T-helper 1 cell treated with Interleukin-12 subunit alpha and Interleukin-12 subunit beta and Interleukin-4 antibody, amounts not matched to agents 30 μg/mL and 1 μg/mL, for 36 hours (primary cell): ENCODE measurements around the gene TACSTD2.

Experiments
- H3K27ac Mint-ChIP-seq: one replicate; pipeline ENCODE4 v1.8.0; 2021; ENCODE audit warnings: mild to moderate bottlenecking, mixed read lengths
- H3K27me3 Mint-ChIP-seq: one replicate; pipeline ENCODE4 v1.8.0; 2021; ENCODE audit warnings: low read depth, mixed read lengths
- H3K36me3 Mint-ChIP-seq: one replicate; pipeline ENCODE4 v1.8.0; 2021; ENCODE audit warnings: low read depth, mixed read lengths
- H3K4me1 Mint-ChIP-seq: one replicate; pipeline ENCODE4 v1.8.0; 2021; ENCODE audit warnings: low read depth, mixed read lengths
- H3K4me3 Mint-ChIP-seq: one replicate; pipeline ENCODE4 v1.8.0; 2021; ENCODE audit warnings: mild to moderate bottlenecking, moderate library complexity, mixed read lengths
- H3K9me3 Mint-ChIP-seq: one replicate; pipeline ENCODE4 v1.8.0; 2021; ENCODE audit warnings: mixed read lengths

TACSTD2 gene

DNA sequence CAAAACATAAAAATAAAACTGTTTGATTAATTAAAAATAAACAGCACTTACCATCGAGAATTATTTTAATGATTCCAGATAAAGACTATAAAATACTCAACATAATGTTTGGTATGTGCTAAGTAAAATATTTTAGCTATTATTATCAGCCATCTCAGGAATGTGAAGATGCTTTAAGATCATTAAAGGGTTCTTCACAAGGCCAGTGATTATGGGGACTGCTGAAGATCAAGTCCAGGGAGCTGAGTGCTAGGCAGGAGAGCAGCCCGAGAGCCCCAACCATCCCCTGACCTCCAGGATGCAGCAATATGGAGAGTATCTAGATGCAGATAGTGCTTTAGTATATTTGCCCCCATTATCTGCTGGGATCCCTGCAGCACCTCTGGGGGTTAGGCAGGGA lies 4.6 kb upstream of the TACSTD2 start:
- H3K4me1 Mint-ChIP-seq: peaks cover 19% of the 10 kb centered on the region
- peaks cover 3% of the 10 kb centered on the region for H3K36me3 Mint-ChIP-seq
- no peak overlapping the region for H3K27ac Mint-ChIP-seq
- no peak overlapping the region for H3K4me3 Mint-ChIP-seq
- peaks cover 63% of the 10 kb centered on the region for H3K27me3 Mint-ChIP-seq
- no peaks in the 10 kb centered on the region for H3K9me3 Mint-ChIP-seq

- Mint-ChIP-seq H3K4me3 (no peak overlapping the region), H3K27ac (no peak overlapping the region), H3K27me3 (peaks cover 63% of the 10 kb centered on the region), H3K9me3 (no peaks in the 10 kb centered on the region), H3K36me3 (peaks cover 10% of the 10 kb centered on the region), H3K4me1 (peaks cover 27% of the 10 kb centered on the region)
Observed at GRCh38 chr1:58580186-58580585, 3.1 kb upstream of the TACSTD2 start.

DNA sequence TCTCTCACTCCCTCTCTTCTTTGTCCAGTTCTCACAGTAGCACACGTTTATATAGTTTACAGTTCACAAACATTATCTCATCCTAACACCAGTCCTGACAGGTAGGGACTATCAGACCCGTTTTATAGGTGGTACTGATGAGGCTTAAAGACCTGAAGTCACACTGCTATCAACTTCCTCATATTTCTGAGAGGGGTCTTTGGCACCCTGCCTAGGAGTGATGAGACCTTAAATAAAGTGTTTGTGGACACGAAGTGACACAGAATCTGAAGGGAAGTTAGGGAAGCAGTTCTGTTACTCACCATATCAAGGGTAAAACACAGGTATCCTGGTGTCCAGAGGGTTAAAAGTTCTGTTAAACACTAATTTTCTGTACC lies 590 bp upstream of the TACSTD2 start:
- Mint-ChIP-seq H3K27me3 (peaks cover 74% of the 10 kb centered on the region), H3K9me3 (no peaks in the 10 kb centered on the region), H3K4me1 (peaks cover 34% of the 10 kb centered on the region), H3K36me3 (peaks cover 10% of the 10 kb centered on the region), H3K4me3 (peak overlapping the region; percentile 55), H3K27ac (peak overlapping the region; percentile 22)

- Mint-ChIP-seq H3K4me3 (peak overlapping the region; percentile 72), H3K9me3 (no peaks in the 10 kb centered on the region), H3K27ac (no peak overlapping the region), H3K27me3 (peaks cover 87% of the 10 kb centered on the region), H3K36me3 (peaks cover 10% of the 10 kb centered on the region), H3K4me1 (peaks cover 36% of the 10 kb centered on the region)
Observed at GRCh38 chr1:58576325-58576726, 726 bp downstream of the TACSTD2 start.

GRCh38 chr1:58575551-58576324 lies 1.3 kb downstream of the TACSTD2 start:
- Mint-ChIP-seq H3K9me3 (no peaks in the 10 kb centered on the region), H3K4me3 (peak overlapping the region; percentile 72), H3K27me3 (peaks cover 89% of the 10 kb centered on the region), H3K27ac (no peak overlapping the region), H3K4me1 (peaks cover 36% of the 10 kb centered on the region), H3K36me3 (peaks cover 10% of the 10 kb centered on the region)

GRCh38 chr1:58574816-58575215 lies 2.2 kb downstream of the TACSTD2 start:
- Mint-ChIP-seq H3K4me1 (peaks cover 36% of the 10 kb centered on the region), H3K27me3 (peaks cover 92% of the 10 kb centered on the region), H3K27ac (no peak overlapping the region), H3K36me3 (peaks cover 10% of the 10 kb centered on the region), H3K9me3 (no peaks in the 10 kb centered on the region), H3K4me3 (no peak overlapping the region)

DNA sequence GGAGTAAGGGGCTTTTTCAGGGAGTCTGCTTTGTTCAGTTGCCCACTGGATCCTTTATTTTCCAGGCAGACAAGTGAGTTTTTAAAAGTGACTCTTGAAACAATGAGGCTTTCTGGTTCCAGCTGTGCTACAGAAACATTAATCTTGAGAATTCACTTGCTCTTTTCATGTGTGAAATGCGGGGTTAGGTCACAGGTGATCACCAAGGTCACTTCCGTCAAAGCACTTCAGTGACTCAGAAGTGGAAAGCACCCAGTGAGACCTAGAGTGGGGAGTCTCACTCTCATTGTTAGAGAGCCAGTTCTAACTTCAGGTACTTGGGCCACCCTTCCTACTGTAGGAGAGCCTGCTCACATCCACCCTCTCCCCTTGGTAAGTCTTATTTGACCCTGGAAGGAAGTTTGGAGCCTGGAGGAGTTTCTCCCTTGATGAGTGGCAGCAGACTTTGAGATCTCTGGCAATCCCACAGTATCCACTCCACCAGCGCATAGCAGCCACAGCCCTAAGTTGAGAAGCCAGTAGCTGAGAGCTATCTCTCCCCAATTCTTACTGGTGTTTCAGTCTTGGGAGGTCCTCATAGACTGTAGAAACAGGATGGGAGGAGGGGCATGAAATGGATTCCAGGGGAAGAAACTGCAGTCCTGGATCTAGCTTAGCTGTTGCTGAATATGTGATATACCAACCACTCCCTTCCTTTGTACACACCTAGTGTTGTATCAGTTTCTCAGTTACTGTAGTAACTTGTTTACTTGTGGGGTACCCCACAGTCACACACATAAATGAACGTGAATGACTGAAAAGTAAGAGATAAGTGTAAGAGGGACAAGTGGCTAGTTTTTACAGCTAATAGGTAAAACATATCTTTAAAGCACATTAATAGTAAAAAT lies 3.1 kb downstream of the TACSTD2 start:
- no peaks in the 10 kb centered on the region for H3K9me3 Mint-ChIP-seq
- H3K27ac Mint-ChIP-seq: peak overlapping the region; percentile 76
- peaks cover 36% of the 10 kb centered on the region for H3K4me1 Mint-ChIP-seq
- peaks cover 10% of the 10 kb centered on the region for H3K36me3 Mint-ChIP-seq
- peak overlapping the region; percentile 38 for H3K4me3 Mint-ChIP-seq
- H3K27me3 Mint-ChIP-seq: peaks cover 92% of the 10 kb centered on the region

- H3K36me3 Mint-ChIP-seq: peaks cover 10% of the 10 kb centered on the region
- peak overlapping the region; percentile 76 for H3K27ac Mint-ChIP-seq
- H3K27me3 Mint-ChIP-seq: peaks cover 92% of the 10 kb centered on the region
- peaks cover 36% of the 10 kb centered on the region for H3K4me1 Mint-ChIP-seq
- no peaks in the 10 kb centered on the region for H3K9me3 Mint-ChIP-seq
- H3K4me3 Mint-ChIP-seq: no peak overlapping the region
Observed at GRCh38 chr1:58573138-58573537, 3.9 kb downstream of the TACSTD2 start.

GRCh38 chr1:58572690-58573089 lies 4.4 kb downstream of the TACSTD2 start:
- Mint-ChIP-seq H3K27ac (no peak overlapping the region), H3K36me3 (peaks cover 10% of the 10 kb centered on the region), H3K9me3 (no peaks in the 10 kb centered on the region), H3K4me3 (no peak overlapping the region), H3K4me1 (peaks cover 32% of the 10 kb centered on the region), H3K27me3 (peaks cover 91% of the 10 kb centered on the region)

DNA sequence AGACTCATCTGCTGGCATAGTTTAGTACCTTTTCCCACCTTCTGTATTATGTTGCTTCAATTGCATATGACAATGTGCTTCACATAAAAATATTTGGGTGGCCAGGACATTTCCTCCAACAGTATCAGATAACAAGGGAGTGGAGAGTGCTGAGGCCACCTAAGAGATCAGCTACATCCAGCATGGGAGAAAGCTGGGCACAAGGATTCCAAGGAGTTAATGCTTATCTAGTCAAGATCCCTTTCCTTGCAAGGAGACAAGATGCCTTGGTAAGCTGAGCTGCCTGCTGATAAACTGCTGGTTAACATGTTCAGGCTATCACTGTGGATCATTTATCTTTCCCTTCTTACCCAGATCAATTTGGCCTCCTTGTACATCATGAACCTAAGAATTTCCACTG lies 5.4 kb downstream of the TACSTD2 start:
- Mint-ChIP-seq H3K4me3 (no peak overlapping the region), H3K4me1 (peaks cover 28% of the 10 kb centered on the region), H3K27me3 (peaks cover 94% of the 10 kb centered on the region), H3K9me3 (no peaks in the 10 kb centered on the region), H3K27ac (no peak overlapping the region), H3K36me3 (peaks cover 7% of the 10 kb centered on the region)

GRCh38 chr1:58570817-58571216 lies 6.2 kb downstream of the TACSTD2 start:
- Mint-ChIP-seq H3K9me3 (no peaks in the 10 kb centered on the region), H3K27me3 (peaks cover 94% of the 10 kb centered on the region), H3K4me3 (no peak overlapping the region), H3K27ac (no peak overlapping the region), H3K4me1 (peaks cover 23% of the 10 kb centered on the region), H3K36me3 (peaks cover 3% of the 10 kb centered on the region)

DNA sequence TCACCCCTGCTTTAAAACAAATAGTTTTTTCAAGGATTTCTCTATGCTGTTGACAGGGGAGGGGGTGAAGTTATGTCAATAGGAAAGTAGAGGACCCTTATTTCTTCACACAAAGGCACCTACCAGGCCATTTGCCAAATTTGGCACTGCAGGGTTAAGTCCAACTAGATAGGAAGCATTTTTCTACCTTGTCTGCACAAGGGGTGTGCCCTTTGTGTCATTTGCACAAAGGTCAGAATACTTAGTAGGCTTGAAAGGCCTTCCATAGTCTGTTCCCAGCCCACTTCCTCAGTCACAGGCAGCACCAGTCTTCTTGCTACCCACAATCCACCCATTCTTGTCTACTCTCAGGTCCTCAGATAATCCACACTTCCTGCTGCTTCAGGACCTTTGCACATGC lies 7.0 kb downstream of the TACSTD2 start:
- no peak overlapping the region for H3K4me3 Mint-ChIP-seq
- no peaks in the 10 kb centered on the region for H3K36me3 Mint-ChIP-seq

GRCh38 chr1:58568911-58569310 lies 8.1 kb downstream of the TACSTD2 start:
- Mint-ChIP-seq H3K9me3 (no peaks in the 10 kb centered on the region), H3K27ac (no peak overlapping the region), H3K27me3 (peaks cover 88% of the 10 kb centered on the region), H3K4me1 (peaks cover 14% of the 10 kb centered on the region), H3K36me3 (no peaks in the 10 kb centered on the region), H3K4me3 (no peak overlapping the region)

More for the DNA sequence above, 7.0 kb downstream of the TACSTD2 start:
- Mint-ChIP-seq H3K27ac (no peak overlapping the region), H3K4me1 (peaks cover 19% of the 10 kb centered on the region), H3K27me3 (peaks cover 94% of the 10 kb centered on the region), H3K9me3 (no peaks in the 10 kb centered on the region)

DNA sequence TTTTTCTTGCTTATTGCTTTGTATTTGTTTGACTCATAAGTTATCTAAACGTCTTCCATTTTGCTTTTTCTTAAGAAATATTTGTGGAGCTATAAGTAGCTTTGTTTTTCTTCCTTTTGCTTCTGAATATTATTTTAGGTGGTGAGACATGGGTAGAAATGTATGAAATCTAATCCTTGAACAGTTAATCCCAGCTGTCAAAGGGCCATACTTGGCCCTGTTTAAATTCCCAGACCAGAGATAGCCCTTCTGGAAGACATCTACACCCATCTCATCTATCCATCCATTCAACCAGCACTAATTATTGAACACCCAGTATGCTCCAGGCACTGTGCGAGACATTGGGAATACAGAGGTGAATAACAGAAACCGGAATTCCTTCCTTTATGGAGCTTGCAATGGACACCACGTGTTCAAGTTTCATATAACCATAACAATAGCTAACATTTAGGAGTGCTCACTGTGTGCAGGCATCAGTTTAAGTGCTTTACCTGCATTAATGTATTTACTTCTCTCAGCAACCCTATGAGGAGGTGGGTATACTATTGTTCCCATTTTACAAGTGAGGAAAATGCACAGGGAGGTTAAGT lies 8.7 kb downstream of the TACSTD2 start:
- H3K27ac Mint-ChIP-seq: no peak overlapping the region
- peaks cover 88% of the 10 kb centered on the region for H3K27me3 Mint-ChIP-seq
- H3K4me3 Mint-ChIP-seq: no peak overlapping the region
- H3K4me1 Mint-ChIP-seq: peaks cover 9% of the 10 kb centered on the region
- H3K9me3 Mint-ChIP-seq: no peaks in the 10 kb centered on the region
- no peaks in the 10 kb centered on the region for H3K36me3 Mint-ChIP-seq
